Sigmoid colon (tissue), 7 donors: ENCODE data around the gene KRTAP5-11. TPM values are rescaled to one million over a fixed set of nuclear protein-coding genes. Genes with fewer than 3 reads are reported as not detected.
"Not testable (repeated sequence)": the region's sequence is repeated elsewhere in the genome, so short reads cannot be mapped to it uniquely, and the experiment has no call there.

Source experiments
- DNase-seq: peaks from one replicate; pipeline ENCODE4 v3.0.0-alpha.2; 2019
- H3K27ac ChIP-seq, 4 donors: fragments of 200-600 bp; sonication (generic); one replicate each; pipeline ENCODE4 v1.5.1; 2016 to 2019; ENCODE audit warnings: mild to moderate bottlenecking in 1 of 4
- H3K27me3 ChIP-seq, 3 donors: fragments of 200-600 bp; sonication (generic); one replicate each; pipeline ENCODE4 v1.5.1; 2019; ENCODE audit warnings: mild to moderate bottlenecking in 1 of 3
- H3K36me3 ChIP-seq, 4 donors: fragments of 200-600 bp; sonication (generic); one replicate each; pipeline ENCODE4 v1.5.1; 2016 to 2019
- H3K4me1 ChIP-seq, 4 donors: fragments of 200-600 bp; sonication (generic); one replicate each; pipeline ENCODE4 v1.5.1; 2017 to 2019
- H3K4me3 ChIP-seq, 4 donors: fragments of 200-600 bp; sonication (generic); one replicate each; pipeline ENCODE4 v1.5.1; 2017 to 2019; ENCODE audit warnings: mild to moderate bottlenecking in 2 of 4, moderate library complexity in 1 of 4
- H3K9me3 ChIP-seq, 4 donors: fragments of 200-600 bp in 3 of 4; sonication (generic) in 3 of 4; one replicate each; pipeline versions ENCODE4 v1.5.1 to v1.6.1; 2013 to 2019
- WGBS, 2 donors: extraction: QIAGEN DNeasy Blood & Tissue Kit; methylation state at CpG; one replicate each; pipeline ENCODE4 v1.1.7; 2013; 5-methylcytosine and 5-hydroxymethylcytosine counted together
- intact Hi-C: fragments of 100-400 bp; cut with DNase I; formaldehyde crosslinking; loops from one replicate; pipeline ENCODE4 v1.15.1; 2023
- polyA plus RNA-seq, 3 donors: library from polyadenylated mRNA; stranded (reverse); fragments of 200-250 nt; gene quantifications; one replicate each; pipeline ENCODE4 v1.2.3, GENCODE V29; 2013
- total RNA-seq, 4 donors: library from RNA; depleted of rRNA; stranded (reverse); fragments of >200 nt; gene quantifications; one replicate each; pipeline ENCODE4 v1.1.0, GENCODE V29; 2016
- donor health status: healthy with polysubstance abuse.
- donor health status: Bipolar disorder and iron deficiency.
- donor health status: healthy.

The KRTAP5-11 gene
- total and polyA plus RNA-seq, 7 donors: not detected

- WGBS, 2 donors: 4 to 5% methylated on average over 55 to 57 of the region's 59 CpGs
- H3K4me1 ChIP-seq, H3K36me3 ChIP-seq, H3K27ac ChIP-seq, DNase-seq, H3K4me3 ChIP-seq, H3K9me3 ChIP-seq, intact Hi-C loops: not testable (repeated sequence)
- peaks cover 0 to 62% (median 22%) of the 10 kb centered on the region in 3 donors for H3K27me3 ChIP-seq
These were observed 25.0 kb upstream of the KRTAP5-11 start for GRCh38 chr11:71607520-71608216.

GRCh38 chr11:71606853-71607519 lies 24.3 kb upstream of the KRTAP5-11 start:
- DNase-seq, H3K27ac ChIP-seq, H3K4me1 ChIP-seq, H3K36me3 ChIP-seq, H3K9me3 ChIP-seq, intact Hi-C loops, H3K4me3 ChIP-seq: not testable (repeated sequence)
- 8 to 12% methylated on average over 48 of the region's 48 CpGs for WGBS, 2 donors
- peaks cover 0 to 67% (median 24%) of the 10 kb centered on the region in 3 donors for H3K27me3 ChIP-seq

GRCh38 chr11:71604798-71605488 lies 22.3 kb upstream of the KRTAP5-11 start:
- H3K4me1 ChIP-seq, H3K27ac ChIP-seq, intact Hi-C loops, H3K36me3 ChIP-seq, DNase-seq, H3K9me3 ChIP-seq, H3K4me3 ChIP-seq: not testable (repeated sequence)
- 10 to 14% methylated on average over 14 to 15 of the region's 17 CpGs for WGBS, 2 donors
- peaks cover 0 to 67% (median 24%) of the 10 kb centered on the region in 3 donors for H3K27me3 ChIP-seq

- intact Hi-C loops, H3K36me3 ChIP-seq, DNase-seq, H3K9me3 ChIP-seq, H3K4me1 ChIP-seq, H3K27ac ChIP-seq, H3K4me3 ChIP-seq: not testable (repeated sequence)
- WGBS, 2 donors: 71 to 83% methylated on average over 11 of the region's 11 CpGs
- peaks cover 0 to 50% (median 24%) of the 10 kb centered on the region in 3 donors for H3K27me3 ChIP-seq
These were observed 20.5 kb upstream of the KRTAP5-11 start for GRCh38 chr11:71603221-71603620.

GRCh38 chr11:71589546-71589920 lies 6.9 kb upstream of the KRTAP5-11 start:
- H3K36me3 ChIP-seq, intact Hi-C loops, H3K9me3 ChIP-seq, H3K27ac ChIP-seq, H3K27me3 ChIP-seq, DNase-seq, H3K4me3 ChIP-seq, H3K4me1 ChIP-seq: not testable (repeated sequence)
- WGBS, 2 donors: 23 to 73% methylated on average over 8 of the region's 8 CpGs

- WGBS, 2 donors: 44 to 59% methylated on average over 11 of the region's 11 CpGs
- DNase-seq, H3K4me3 ChIP-seq, H3K4me1 ChIP-seq, H3K9me3 ChIP-seq, H3K27ac ChIP-seq, H3K27me3 ChIP-seq, H3K36me3 ChIP-seq, intact Hi-C loops: not testable (repeated sequence)
These were observed 6.3 kb upstream of the KRTAP5-11 start for GRCh38 chr11:71588822-71589545.

- DNase-seq, H3K9me3 ChIP-seq, H3K27me3 ChIP-seq, H3K4me3 ChIP-seq, H3K36me3 ChIP-seq, H3K27ac ChIP-seq, intact Hi-C loops, H3K4me1 ChIP-seq: not testable (repeated sequence)
- WGBS, 2 donors: 18 to 50% methylated on average over 4 of the region's 4 CpGs
These were observed 5.6 kb upstream of the KRTAP5-11 start for GRCh38 chr11:71588314-71588713.

- DNase-seq, H3K4me3 ChIP-seq, H3K4me1 ChIP-seq, H3K36me3 ChIP-seq, H3K27me3 ChIP-seq, H3K27ac ChIP-seq, intact Hi-C loops, H3K9me3 ChIP-seq: not testable (repeated sequence)
- 77 to 78% methylated on average over 5 of the region's 5 CpGs for WGBS, 2 donors
These were observed 3.0 kb upstream of the KRTAP5-11 start for GRCh38 chr11:71585673-71586072.

GRCh38 chr11:71582969-71583368 lies 294 bp upstream of the KRTAP5-11 start:
- H3K9me3 ChIP-seq, intact Hi-C loops, H3K27me3 ChIP-seq, H3K4me1 ChIP-seq, DNase-seq, H3K36me3 ChIP-seq, H3K4me3 ChIP-seq, H3K27ac ChIP-seq: not testable (repeated sequence)
- 77 to 89% methylated on average over 2 of the region's 2 CpGs for WGBS, 2 donors
